Ovary (tissue), 3 donors: ENCODE measurements around the gene SBF2.

Experiments used
- CTCF ChIP-seq, 3 donors: fragments of 450-650 bp in 2 of 3; fragments of 200-600 bp in 1 of 3; IDR thresholded peaks; one replicate each; pipeline versions ENCODE4 v1.5.1 to v1.8.0; 2016 to 2022; ENCODE audit warnings: antibody characterized with exemption in 3 of 3, mild to moderate bottlenecking in 1 of 3
- EP300 ChIP-seq: sonication (generic); formaldehyde crosslinking; IDR thresholded peaks from one replicate; pipeline ENCODE4 v1.6.1; 2017; ENCODE audit warnings: antibody characterized with exemption
- POLR2A ChIP-seq: fragments of 450-650 bp; IDR thresholded peaks from one replicate; pipeline ENCODE4 v1.6.1; 2017; ENCODE audit warnings: antibody characterized with exemption, mild to moderate bottlenecking, moderate library complexity
- donor health status: DM: no; HTN: no; CAD: no.

- no peak for TF ChIP-seq CTCF (IDR thresholded peaks at IDR 0.05)
- no peak for TF ChIP-seq POLR2A
- no peak for TF ChIP-seq EP300
These were observed 518.6 kb downstream of the SBF2 start for GRCh38 chr11:9775398-9775779.
